Measurements from ENCODE around the gene JAZF1. TPM values are rescaled to one million over a fixed set of nuclear protein-coding genes. Genes with fewer than 3 reads are reported as not detected.

The JAZF1 gene
- total and polyA plus RNA-seq, 9 of the 15 experiments (the other 6 are each of a cell fraction or from before 2014, with no cell fraction given), result 0.04 to 0.64 (median 0.11) TPM; not detected in 3

- H2AFZ ChIP-seq (ENCODE audit: low read depth, low read length), result no peak overlapping the region
- peaks cover 3 to 5% of the 10 kb centered on the region in 2 experiments; a peak in 2 of 5 replicates for H3K27me3 ChIP-seq (ENCODE audit: control insufficient read depth in 2 of 2, insufficient read depth in 2 of 2, low read length in 2 of 2)
- H3K9me3 ChIP-seq (replicated peaks; ENCODE audit: control insufficient read depth, insufficient read depth, low read depth, low read length), result no peaks in the 10 kb centered on the region
- in situ Hi-C loops (cut with MboI), result no loop called here
- POLR2A ChIA-PET, result no interaction called here
- peak in 1 of 4 experiments; percentile 9 for DNase-seq (ENCODE audit: extremely low read depth in 1 of 4, low spot score in 3 of 4)
- peaks cover 0 to 9% of the 10 kb centered on the region in 2 experiments; a peak in 2 of 5 replicates for H3K4me1 ChIP-seq (replicated peaks in 1 of 2; ENCODE audit: control insufficient read depth in 2 of 2, insufficient read depth in 2 of 2, low read length in 2 of 2)
- H3K9me1 ChIP-seq (ENCODE audit: control insufficient read depth, insufficient read depth, low read length), result no peaks in the 10 kb centered on the region
- H3K4me3 ChIP-seq, result no peak overlapping the region
- H4K20me1 ChIP-seq (replicated peaks; ENCODE audit: control insufficient read depth, insufficient read depth, low read length), result no peaks in the 10 kb centered on the region
- H3K36me3 ChIP-seq (ENCODE audit: control insufficient read depth, insufficient read depth, low read length), result no peaks in the 10 kb centered on the region
- no peak overlapping the region for H3K9ac ChIP-seq (ENCODE audit: insufficient read depth in 1 of 2, low read depth in 2 of 2, low read length in 2 of 2)
- no peak for FAIRE-seq
- no peaks in the 10 kb centered on the region for H3K79me2 ChIP-seq (ENCODE audit: control insufficient read depth, insufficient read depth, low read length)
- no TSS peak for BruUV-seq (replicated peaks)
- intact Hi-C loops (cut with micrococcal nuclease), result no loop called here
- CTCF ChIA-PET (ENCODE audit: low intra/inter-chr PET ratio), result no interaction called here
- no peak for ATAC-seq
- no peak overlapping the region for H3K4me2 ChIP-seq (ENCODE audit: insufficient read depth, low read length)
- H3K27ac ChIP-seq (ENCODE audit: extremely low read depth, low read depth, low read length), result no peak overlapping the region
- 19% methylated on average over 9 of the region's 9 CpGs for WGBS (ENCODE audit: insufficient coverage, low coverage, missing lambda C conversion rate)
- no peak for TF ChIP-seq TFAP4 (CRISPR knock-in tag; IDR thresholded peaks at IDR 0.05; ENCODE audit: borderline replicate concordance)
- TF ChIP-seq HMGN3 (IDR thresholded peaks at IDR 0.05; ENCODE audit: borderline replicate concordance, extremely low read depth, insufficient read length, low read depth, low read length), result no peak
- peak; percentile 84 for TF ChIP-seq C11orf30 (IDR thresholded peaks at IDR 0.05; ENCODE audit: low read depth)
- peak; percentile 71; the same call in 1 of the 2 replicates for TF ChIP-seq MAFK (IDR thresholded peaks at IDR 0.05; ENCODE audit: low read length)
- TF ChIP-seq TFE3 (CRISPR knock-in tag; IDR thresholded peaks at IDR 0.05), result no peak
- TF ChIP-seq MAFG (tag; conservative IDR thresholded peaks at IDR 0.05), result peak; percentile 85
- no peak for TF ChIP-seq SFPQ (IDR thresholded peaks at IDR 0.05; ENCODE audit: low read depth, low read length)
- TF ChIP-seq CTCF (IDR thresholded peaks at IDR 0.05 in 2 of 3, conservative IDR thresholded peaks at IDR 0.05 in 1 of 3; ENCODE audit: insufficient read depth in 2 of 3, low read depth in 1 of 3, low read length in 3 of 3), result peak; percentile 28 to 43 (median 37); a peak in 4 of 6 replicates
- TF ChIP-seq KDM4B (IDR thresholded peaks at IDR 0.05; ENCODE audit: borderline replicate concordance in 2 of 2, low read depth in 1 of 2), result no peak
- no peak for TF ChIP-seq NCOA1 (IDR thresholded peaks at IDR 0.05; ENCODE audit: low read depth)
- peak in 1 of 2 experiments; percentile 45; a peak in 1 of 4 replicates for TF ChIP-seq RAD21 (CRISPR knock-in tag; conservative IDR thresholded peaks at IDR 0.05 in 1 of 2, IDR thresholded peaks at IDR 0.05 in 1 of 2)
- peak; percentile 82 for TF ChIP-seq MAFF (IDR thresholded peaks at IDR 0.05; ENCODE audit: low read length)
- peak; percentile 87 for TF ChIP-seq ZNF316 (IDR thresholded peaks at IDR 0.05)
- no peak for TF ChIP-seq SNIP1 (IDR thresholded peaks at IDR 0.05; ENCODE audit: low read depth)
- TF ChIP-seq ZNF431 (CRISPR knock-in tag; IDR thresholded peaks at IDR 0.05), result no peak
Measured at GRCh38 chr7:28032738-28033380, 147.7 kb downstream of the JAZF1 start.

Data from K562 (cell line).